Activated CD4-positive, CD25-positive, alpha-beta regulatory T cell treated with anti-CD3 and anti-CD28 coated beads, Interleukin-2, amount 50 U/mL, for 72 hours (primary cell): ENCODE results near the gene NAXD.
"Not testable (repeated sequence)": the region's sequence is repeated elsewhere in the genome, so short reads cannot be mapped to it uniquely, and the experiment has no call there.

ENCODE experiments used
- DNase-seq: peaks from one replicate; pipeline ENCODE4 v3.0.0; 2021

Gene NAXD

GRCh38 chr13:110628952-110629701 lies 13.8 kb downstream of the NAXD start:
- DNase-seq = no peak

GRCh38 chr13:110629735-110630134 lies 14.4 kb downstream of the NAXD start:
- DNase-seq = no peak

GRCh38 chr13:110630566-110631119 lies 15.3 kb downstream of the NAXD start:
- no peak for DNase-seq

GRCh38 chr13:110632255-110632654 lies 16.9 kb downstream of the NAXD start:
- not testable (repeated sequence) for DNase-seq

GRCh38 chr13:110633776-110634175 lies 18.4 kb downstream of the NAXD start:
- DNase-seq = no peak

GRCh38 chr13:110634558-110634957 lies 19.2 kb downstream of the NAXD start:
- no peak for DNase-seq

- no peak for DNase-seq
These were observed 20.2 kb downstream of the NAXD start for GRCh38 chr13:110635405-110636002.

- DNase-seq = no peak
These were observed 20.7 kb downstream of the NAXD start for GRCh38 chr13:110636053-110636475.

- DNase-seq = no peak
These were observed 21.4 kb downstream of the NAXD start for GRCh38 chr13:110636701-110637201.

- DNase-seq = no peak
These were observed 21.9 kb downstream of the NAXD start for GRCh38 chr13:110637275-110637674.

- DNase-seq = no peak
These were observed 22.4 kb downstream of the NAXD start for GRCh38 chr13:110637747-110638146.

- DNase-seq = no peak
These were observed 22.9 kb downstream of the NAXD start for GRCh38 chr13:110638257-110638656.

- no peak for DNase-seq
These were observed 23.8 kb downstream of the NAXD start for GRCh38 chr13:110638814-110639806.

GRCh38 chr13:110639935-110640334 lies 24.6 kb downstream of the NAXD start:
- no peak for DNase-seq

GRCh38 chr13:110640591-110641029 lies 25.3 kb downstream of the NAXD start:
- no peak for DNase-seq

GRCh38 chr13:110641055-110642015 lies 26.0 kb downstream of the NAXD start:
- no peak for DNase-seq

- DNase-seq = no peak
These were observed 27.1 kb downstream of the NAXD start for GRCh38 chr13:110642291-110642981.

GRCh38 chr13:110643324-110643723 lies 28.0 kb downstream of the NAXD start:
- no peak for DNase-seq

- no peak for DNase-seq
These were observed 28.6 kb downstream of the NAXD start for GRCh38 chr13:110643768-110644421.

GRCh38 chr13:110644892-110645521 lies 29.7 kb downstream of the NAXD start:
- no peak for DNase-seq
